ENCODE results near the gene TSPEAR. TPM values are rescaled to one million over a fixed set of nuclear protein-coding genes. Genes with fewer than 3 reads are reported as not detected.

TSPEAR gene
- total RNA-seq, 1 donor from 2014 or later: not detected

DNA sequence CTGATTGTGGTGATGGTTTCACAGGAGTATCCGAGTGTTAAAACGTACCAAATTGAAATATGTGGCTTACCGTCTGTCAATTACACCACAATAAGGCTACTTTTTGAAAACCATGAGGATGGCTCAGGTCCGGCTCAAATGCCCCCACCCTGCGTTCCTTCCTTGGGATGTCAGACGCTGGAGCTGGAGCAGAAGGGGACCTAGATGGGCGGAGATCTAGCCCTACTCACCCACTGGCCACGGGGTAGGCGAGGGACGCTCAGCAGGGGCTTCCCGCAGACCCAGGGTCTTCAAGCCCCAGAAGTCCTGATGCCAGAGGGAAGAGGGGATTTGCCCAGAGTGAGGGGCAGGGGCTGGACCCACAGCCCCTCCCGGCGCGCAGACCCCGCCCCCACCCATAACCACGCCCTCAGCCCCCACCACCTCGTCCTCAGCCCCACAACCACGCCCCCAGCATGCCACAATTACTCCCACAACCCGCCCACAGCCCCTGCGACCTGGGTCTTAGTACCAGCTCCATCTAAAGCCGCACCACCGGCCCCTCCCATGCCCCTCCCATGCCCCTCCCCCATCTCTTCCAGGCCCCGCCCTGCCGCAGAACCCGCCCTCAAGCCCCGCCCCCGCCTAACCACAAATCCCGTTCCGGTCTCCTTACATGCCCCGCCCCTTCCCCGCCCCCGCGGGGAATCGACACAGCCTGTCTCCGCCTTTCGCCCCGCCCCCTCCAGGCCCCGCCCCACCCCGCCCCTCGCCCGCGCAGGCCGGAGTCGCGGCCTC, 256.4 kb downstream of the TSPEAR start, which contains the start of gene LRRC3:
TSS of gene LRRC3 (plus strand) at position 764 of the 777 bp plus-strand sequence. CDS start 1,135 bp downstream, outside the sequence.
- DNase-seq (ENCODE audit: low read depth): no peak
- TF ChIP-seq, protein P1, sequence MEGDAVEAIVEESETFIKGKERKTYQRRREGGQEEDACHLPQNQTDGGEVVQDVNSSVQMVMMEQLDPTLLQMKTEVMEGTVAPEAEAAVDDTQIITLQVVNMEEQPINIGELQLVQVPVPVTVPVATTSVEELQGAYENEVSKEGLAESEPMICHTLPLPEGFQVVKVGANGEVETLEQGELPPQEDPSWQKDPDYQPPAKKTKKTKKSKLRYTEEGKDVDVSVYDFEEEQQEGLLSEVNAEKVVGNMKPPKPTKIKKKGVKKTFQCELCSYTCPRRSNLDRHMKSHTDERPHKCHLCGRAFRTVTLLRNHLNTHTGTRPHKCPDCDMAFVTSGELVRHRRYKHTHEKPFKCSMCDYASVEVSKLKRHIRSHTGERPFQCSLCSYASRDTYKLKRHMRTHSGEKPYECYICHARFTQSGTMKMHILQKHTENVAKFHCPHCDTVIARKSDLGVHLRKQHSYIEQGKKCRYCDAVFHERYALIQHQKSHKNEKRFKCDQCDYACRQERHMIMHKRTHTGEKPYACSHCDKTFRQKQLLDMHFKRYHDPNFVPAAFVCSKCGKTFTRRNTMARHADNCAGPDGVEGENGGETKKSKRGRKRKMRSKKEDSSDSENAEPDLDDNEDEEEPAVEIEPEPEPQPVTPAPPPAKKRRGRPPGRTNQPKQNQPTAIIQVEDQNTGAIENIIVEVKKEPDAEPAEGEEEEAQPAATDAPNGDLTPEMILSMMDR (conservative IDR thresholded peaks at IDR 0.05; ENCODE audit: low read depth, low read length): no peak

DNA sequence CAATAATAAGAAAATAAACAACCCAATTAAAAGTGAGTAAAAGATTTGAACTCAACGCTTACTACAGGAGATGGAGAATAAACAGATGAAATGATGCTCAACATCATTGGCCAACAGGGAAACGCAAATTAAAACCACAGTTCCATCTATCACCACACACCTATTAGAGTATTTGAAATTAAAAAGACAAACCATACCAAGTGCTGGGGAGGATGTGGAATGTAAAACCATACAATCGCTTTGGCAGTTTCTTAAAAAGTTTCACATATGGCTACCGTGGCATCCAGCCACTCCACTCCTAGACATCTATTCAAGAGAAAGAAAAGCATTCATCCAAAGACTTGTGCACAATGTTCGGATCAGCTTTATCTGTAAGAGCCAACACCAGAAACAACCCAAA, 257.3 kb downstream of the TSPEAR start:
- TF ChIP-seq, protein P1 (conservative IDR thresholded peaks at IDR 0.05; ENCODE audit: low read depth, low read length): no peak
- DNase-seq (ENCODE audit: low read depth): no peak
- no peak overlapping the region for H3K4me3 ChIP-seq (ENCODE audit: low read depth, low read length)

More for the DNA sequence above, 256.4 kb downstream of the TSPEAR start, which contains the start of gene LRRC3:
- peak within 1 kb of the TSS; percentile 50 for H3K4me3 ChIP-seq (ENCODE audit: low read depth, low read length)

DNA sequence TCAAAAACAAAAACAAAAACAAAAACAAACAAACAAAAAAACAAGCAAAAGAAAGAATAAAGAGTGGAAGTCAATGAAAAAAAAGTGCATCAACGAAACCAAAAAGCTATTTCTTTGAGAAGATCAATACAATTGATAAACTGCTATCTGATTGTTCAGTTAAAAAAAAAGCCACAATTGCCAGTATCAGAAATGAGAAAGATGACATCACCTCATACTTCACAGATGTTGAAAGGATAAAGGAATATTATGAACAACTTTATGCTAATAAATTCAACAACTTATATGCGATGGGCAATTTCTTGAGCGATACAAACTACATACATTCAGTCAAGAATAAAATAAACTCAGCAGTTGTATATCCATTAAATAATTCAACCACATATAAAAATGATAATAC, 258.3 kb downstream of the TSPEAR start:
- no peak overlapping the region for H3K4me3 ChIP-seq (ENCODE audit: low read depth, low read length)
- TF ChIP-seq, protein P1 (conservative IDR thresholded peaks at IDR 0.05; ENCODE audit: low read depth, low read length): no peak
- no peak for DNase-seq (ENCODE audit: low read depth)

DNA sequence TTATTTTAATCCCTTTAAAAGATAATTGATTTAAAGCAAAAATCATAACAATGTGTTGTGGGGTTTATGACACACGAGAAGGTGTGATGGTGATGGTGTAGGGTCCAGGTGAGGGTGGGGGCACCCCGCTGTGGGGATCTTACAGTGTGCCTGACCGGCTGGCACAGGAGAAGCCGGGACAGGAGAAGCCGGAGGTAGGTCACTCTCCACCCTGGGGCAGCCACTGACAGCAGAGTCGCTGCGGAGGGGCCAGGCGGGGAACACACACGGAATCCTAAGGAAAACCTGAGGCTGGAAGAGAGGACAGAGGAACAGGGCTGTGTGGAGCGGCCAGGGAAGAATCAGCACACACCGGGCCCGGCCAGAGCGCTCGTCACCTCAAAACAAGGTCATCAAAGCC, 260.4 kb downstream of the TSPEAR start:
- DNase-seq (ENCODE audit: low read depth): no peak
- TF ChIP-seq, protein P1 (conservative IDR thresholded peaks at IDR 0.05; ENCODE audit: low read depth, low read length): no peak
- H3K4me3 ChIP-seq (ENCODE audit: low read depth, low read length): no peak overlapping the region

DNA sequence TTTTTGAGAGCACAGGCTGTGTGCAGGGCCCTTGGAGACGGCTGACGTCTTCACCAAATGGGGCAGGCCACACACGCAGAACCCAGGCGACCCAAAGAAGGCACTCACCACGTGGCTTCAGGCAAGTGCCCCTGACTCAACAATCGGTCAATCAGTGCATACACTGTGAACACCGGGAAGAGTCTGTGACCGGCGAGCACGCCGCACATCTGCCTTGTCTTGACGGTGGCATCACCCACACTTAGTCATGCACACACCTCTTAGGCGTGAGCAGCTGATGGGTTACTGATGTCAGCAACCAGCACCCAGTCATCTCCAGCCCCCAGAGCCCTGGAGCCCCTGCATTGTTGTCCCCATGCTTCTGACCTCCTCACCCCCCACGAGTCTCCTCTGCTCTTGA, 261.0 kb downstream of the TSPEAR start:
- H3K4me3 ChIP-seq (ENCODE audit: low read depth, low read length): no peak overlapping the region
- DNase-seq (ENCODE audit: low read depth): no peak
- TF ChIP-seq, protein P1 (conservative IDR thresholded peaks at IDR 0.05; ENCODE audit: low read depth, low read length): no peak

DNA sequence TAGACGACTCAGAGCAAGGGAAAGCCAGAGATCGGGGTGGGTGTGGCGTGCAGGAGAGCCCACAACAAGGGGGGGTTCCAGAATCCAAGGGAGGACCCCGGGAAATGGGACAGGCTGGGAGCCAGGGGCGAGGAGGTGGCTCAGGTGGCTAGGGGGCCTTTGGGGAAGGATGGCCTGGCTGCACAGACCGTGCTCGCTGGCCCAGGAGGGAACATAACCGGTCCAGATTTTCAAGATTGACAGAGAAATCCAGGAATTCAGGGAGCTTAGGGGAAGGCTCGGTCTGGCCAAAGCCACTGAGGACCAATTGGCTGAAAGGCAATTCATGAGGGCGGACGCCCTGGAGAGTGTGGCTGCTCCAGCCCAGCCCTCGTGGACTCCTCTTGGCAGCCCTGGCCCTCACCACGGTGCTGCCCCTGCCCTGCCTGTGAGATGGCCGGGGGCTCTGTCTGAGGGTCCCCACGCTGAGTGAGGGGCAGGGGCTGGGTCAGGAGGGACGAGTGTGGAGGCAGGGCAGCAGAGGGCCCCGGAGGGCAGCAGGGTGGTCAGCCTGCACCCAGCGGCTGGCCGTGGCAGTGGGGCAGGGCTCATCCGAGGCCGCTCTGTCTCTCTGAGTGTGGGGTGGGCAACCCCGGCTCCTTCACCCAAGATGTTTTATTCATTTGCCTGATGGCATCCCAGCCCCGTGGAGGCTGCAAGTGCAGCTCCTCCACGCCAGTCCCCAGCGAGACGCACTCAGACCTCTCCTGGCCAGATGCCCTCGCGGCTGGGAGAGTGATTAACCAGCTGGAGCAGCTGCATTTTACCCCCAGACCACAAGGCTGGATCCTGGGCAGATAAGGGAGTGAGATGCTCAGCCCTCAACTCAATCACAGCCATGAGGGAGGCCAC, 261.7 kb downstream of the TSPEAR start:
- no peak for DNase-seq (ENCODE audit: low read depth)
- H3K4me3 ChIP-seq (ENCODE audit: low read depth, low read length): no peak overlapping the region
- TF ChIP-seq, protein P1 (conservative IDR thresholded peaks at IDR 0.05; ENCODE audit: low read depth, low read length): no peak

Measured in epithelial cell of proximal tubule (primary cell).